Panc1 (cell line): Measurements from ENCODE around the gene ATRNL1. TPM values are rescaled to one million over a fixed set of nuclear protein-coding genes. Genes with fewer than 3 reads are reported as not detected.

Experiments
- ATAC-seq: fragments of 200-7000 bp; cut with Tn5 transposase; 2 replicates; pipeline ENCODE4 v1.9.1; 2020; ENCODE audit warnings: mild to moderate bottlenecking, moderate library complexity
- BruUV-seq: library from RNA; stranded (reverse); fragments of 400-500 nt; replicated peaks from 2 replicates; lab custom pipeline; 2021; lab: Mats Ljungman, UMichigan
- CTCF ChIA-PET: fragments of 300-600 bp; sonication (Branson Sonifier 250); formaldehyde crosslinking; loops from one replicate; lab custom pipeline; 2022; ENCODE audit warnings: antibody characterized with exemption; lab: Charles Lee
- POLR2A ChIA-PET: fragments of 300-600 bp; sonication (Branson Sonifier 250); formaldehyde crosslinking; loops from one replicate; lab custom pipeline; 2022; ENCODE audit warnings: antibody characterized with exemption; lab: Charles Lee
- DNase-seq: peaks from one replicate; pipeline ENCODE4 v3.0.0-alpha.2; 2010; ENCODE audit warnings: low read depth, low spot score
- H3K27ac ChIP-seq: 2 replicates; pipeline ENCODE4 v1.5.1; 2011; ENCODE audit warnings: mild to moderate bottlenecking, low read length, inconsistent platforms
- H3K27me3 ChIP-seq: fragments of 200-500 bp; sonication (Bioruptor generic); 2 replicates; pipeline ENCODE4 v1.6.0; 2014; ENCODE audit warnings: low read length, inconsistent platforms; ENCODE audit not compliant: control insufficient read depth, insufficient read depth
- H3K36me3 ChIP-seq: fragments of 200-500 bp; sonication (Bioruptor generic); 2 replicates; pipeline ENCODE4 v1.5.1; 2014; ENCODE audit warnings: inconsistent platforms, mild to moderate bottlenecking, low read length, moderate library complexity; ENCODE audit not compliant: control insufficient read depth, insufficient read depth
- H3K4me1 ChIP-seq: 2 replicates; pipeline ENCODE4 v1.5.1; 2011; ENCODE audit warnings: inconsistent platforms, mild to moderate bottlenecking, low read length, moderate library complexity; ENCODE audit not compliant: control insufficient read depth, insufficient read depth
- H3K4me3 ChIP-seq, 2 experiments: 2 replicates each; pipeline ENCODE4 v1.5.1; 2011 to 2012; ENCODE audit warnings: low read depth in 2 of 2, low read length in 2 of 2, mild to moderate bottlenecking in 2 of 2, inconsistent platforms in 1 of 2, moderate library complexity in 1 of 2
- H3K9me3 ChIP-seq: fragments of 200-500 bp; sonication (Bioruptor generic); 2 replicates; pipeline ENCODE4 v1.5.1; 2014; ENCODE audit warnings: low read depth, mild to moderate bottlenecking, inconsistent platforms, low read length, moderate library complexity; ENCODE audit not compliant: control insufficient read depth, insufficient read depth
- CTCF ChIP-seq: fragments of 450-650 bp; IDR thresholded peaks from 2 replicates; pipeline ENCODE4 v1.5.1; 2017; ENCODE audit warnings: mild to moderate bottlenecking
- POLR2AphosphoS5 ChIP-seq: IDR thresholded peaks from 2 replicates; pipeline ENCODE4 v1.6.1; 2012; ENCODE audit warnings: mild to moderate bottlenecking, low read depth, low read length, moderate library complexity
- REST ChIP-seq, 2 experiments: IDR thresholded peaks; 2 replicates each; pipeline ENCODE4 v1.6.1; 2011 to 2012; ENCODE audit warnings: low read depth in 2 of 2, control low read depth in 1 of 2, low read length in 1 of 2, mild to moderate bottlenecking in 1 of 2, moderate library complexity in 1 of 2; ENCODE audit not compliant: insufficient read depth in 1 of 2
- SIN3A ChIP-seq: IDR thresholded peaks from 2 replicates; pipeline ENCODE4 v1.6.1; 2012; ENCODE audit warnings: low read depth, mild to moderate bottlenecking, low read length, moderate library complexity, borderline replicate concordance; ENCODE audit not compliant: insufficient read depth
- TCF7L2 ChIP-seq: IDR thresholded peaks from 2 replicates; pipeline ENCODE4 v1.6.1; 2011; ENCODE audit warnings: mild to moderate bottlenecking, low read depth, low read length, inconsistent platforms
- in situ Hi-C: cut with HindIII; loops from 2 replicates; pipeline ENCODE4 v1.10.0; 2016; ENCODE audit warnings: low sequenced_read_pairs, low pct_unique_long_range_greater_than_20kb
- intact Hi-C: fragments of 100-400 bp; cut with micrococcal nuclease; formaldehyde crosslinking; loops from one replicate; pipeline ENCODE4 v1.10.0; 2022; ENCODE audit not compliant: unreplicated experiment
- total RNA-seq: library from RNA; stranded (reverse); gene quantifications from one replicate; pipeline ENCODE4 v1.2.1, GENCODE V29; 2021; ENCODE audit not compliant: unreplicated experiment

The ATRNL1 gene
- total RNA-seq, 1 experiment from 2014 or later, result 17.1 TPM

GRCh38 chr10:115163129-115163528, 70.0 kb downstream of the ATRNL1 start:
- Histone ChIP-seq H3K27ac (no peak overlapping the region), H3K4me3 (no peak overlapping the region), H3K4me1 (no peaks in the 10 kb centered on the region), H3K36me3 (no peaks in the 10 kb centered on the region), H3K9me3 (no peaks in the 10 kb centered on the region), H3K27me3 (no peaks in the 10 kb centered on the region)
- ChIA-PET POLR2A (no interaction called here), CTCF (no interaction called here)
- no peak for ATAC-seq
- no TSS peak for BruUV-seq
- DNase-seq, result no peak
- in situ Hi-C loops (no loop called here), intact Hi-C loops (no loop called here)
- TF ChIP-seq REST (IDR thresholded peaks at IDR 0.05; ENCODE audit: insufficient read depth in 1 of 2, low read depth in 2 of 2, low read length in 1 of 2) (no peak), CTCF (no peak), SIN3A (no peak), POLR2AphosphoS5 (no peak), TCF7L2 (no peak)

- ATAC-seq (no peak), DNase-seq (no peak)
- Histone ChIP-seq H3K9me3 (no peaks in the 10 kb centered on the region), H3K27ac (no peak overlapping the region), H3K4me3 (no peak overlapping the region), H3K27me3 (no peaks in the 10 kb centered on the region), H3K36me3 (no peaks in the 10 kb centered on the region), H3K4me1 (no peaks in the 10 kb centered on the region)
- CTCF ChIA-PET, result no interaction called here
- no peak for TF ChIP-seq POLR2AphosphoS5
- no peak for TF ChIP-seq TCF7L2
- no peak for TF ChIP-seq CTCF
- TF ChIP-seq REST (IDR thresholded peaks at IDR 0.05; ENCODE audit: insufficient read depth in 1 of 2, low read depth in 2 of 2, low read length in 1 of 2), result no peak
- no peak for TF ChIP-seq SIN3A
- intact Hi-C loops (no loop called here), in situ Hi-C loops (no loop called here)
- no TSS peak for BruUV-seq
- POLR2A ChIA-PET, result no interaction called here
Measured at GRCh38 chr10:115164220-115164619, 71.1 kb downstream of the ATRNL1 start.
